GM18502 (cell line): Measurements from ENCODE around the gene CSF3.
A peak's percentile ranks its signal among the peaks of the same experiment; 100 is the strongest.

Source experiments
- ATAC-seq: cut with Tn5 transposase; IDR thresholded peaks from one replicate; pipeline ENCODE4 v1.9.1; 2021; ENCODE audit warnings: mild to moderate bottlenecking; ENCODE audit not compliant: unreplicated experiment, poor library complexity

CSF3 gene

GRCh38 chr17:40015005-40015997 lies at the start of gene CSF3:
TSS of gene CSF3 (plus strand) at chr17:40015440. CDS start at chr17:40015475, 35 bp downstream.
- no peak for ATAC-seq

- ATAC-seq: no peak
These were observed 48.5 kb upstream of the CSF3 start for GRCh38 chr17:39966771-39967170.

GRCh38 chr17:39968761-39969160 lies 46.5 kb upstream of the CSF3 start:
- no peak for ATAC-seq

- ATAC-seq: no peak
These were observed 45.9 kb upstream of the CSF3 start for GRCh38 chr17:39969375-39969774.

- ATAC-seq: no peak
These were observed 45.0 kb upstream of the CSF3 start for GRCh38 chr17:39970157-39970692.

- no peak for ATAC-seq
These were observed 44.1 kb upstream of the CSF3 start for GRCh38 chr17:39971076-39971603.

GRCh38 chr17:39972271-39972670 lies 43.0 kb upstream of the CSF3 start:
- ATAC-seq: no peak

GRCh38 chr17:39973496-39973895 lies 41.7 kb upstream of the CSF3 start:
- no peak for ATAC-seq

- ATAC-seq: no peak
These were observed 40.8 kb upstream of the CSF3 start for GRCh38 chr17:39974433-39974832.

GRCh38 chr17:39975801-39976200 lies 39.4 kb upstream of the CSF3 start:
- no peak for ATAC-seq

- no peak for ATAC-seq
These were observed 36.1 kb upstream of the CSF3 start for GRCh38 chr17:39979016-39979670.

GRCh38 chr17:39979893-39980350 lies 35.3 kb upstream of the CSF3 start:
- ATAC-seq: peak; percentile 24

GRCh38 chr17:39980351-39981206 lies 34.7 kb upstream of the CSF3 start, which contains the start of gene PSMD3:
TSS of gene PSMD3 (plus strand) at chr17:39980807. CDS start at chr17:39980971, 164 bp downstream.
- ATAC-seq: peak; percentile 91

- ATAC-seq: no peak
These were observed 34.0 kb upstream of the CSF3 start for GRCh38 chr17:39981207-39981741.

- no peak for ATAC-seq
These were observed 33.4 kb upstream of the CSF3 start for GRCh38 chr17:39981766-39982375.

- ATAC-seq: no peak
These were observed 26.9 kb upstream of the CSF3 start for GRCh38 chr17:39988206-39988810.

- no peak for ATAC-seq
These were observed 20.8 kb upstream of the CSF3 start for GRCh38 chr17:39994448-39994847.

GRCh38 chr17:39995438-39995837 lies 19.8 kb upstream of the CSF3 start:
- no peak for ATAC-seq

- no peak for ATAC-seq
These were observed 19.1 kb upstream of the CSF3 start for GRCh38 chr17:39996162-39996561.
